Measurements from ENCODE around the gene SETX.

SETX gene

DNA sequence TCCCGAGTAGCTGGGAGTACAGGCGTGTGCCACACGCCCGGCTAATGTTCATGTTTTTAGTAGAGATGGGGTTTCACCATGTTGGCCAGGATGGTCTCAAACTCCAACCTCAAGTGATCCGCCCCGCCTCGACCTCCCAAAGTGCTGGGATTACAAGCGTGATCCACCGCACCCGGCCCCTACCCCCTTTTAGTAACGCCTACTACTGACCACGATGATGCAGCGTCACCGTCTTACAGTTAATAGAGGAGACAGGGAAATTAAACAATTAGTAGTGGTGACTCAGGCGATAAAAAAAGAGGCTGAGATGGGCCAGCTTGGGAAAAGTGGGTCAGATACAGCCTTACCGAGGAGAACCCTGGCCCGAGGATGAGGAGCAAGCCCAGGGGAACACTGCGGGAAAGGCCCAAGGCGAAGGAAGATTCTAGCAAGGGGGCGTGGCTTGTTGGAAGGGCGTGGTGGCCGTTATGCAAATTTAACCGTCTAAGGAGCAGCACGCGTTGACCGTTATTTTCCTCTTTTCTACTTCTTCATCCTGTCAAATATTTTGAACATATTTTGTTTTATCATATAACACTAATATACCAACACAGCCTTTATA, 1.6 kb upstream of the SETX start:
- no peak for DNase-seq (ENCODE audit: extremely low spot score, insufficient read length, low read depth)

GRCh38 chr9:132351404-132352045, 3.3 kb downstream of the SETX start:
- FAIRE-seq (peak; percentile 33), DNase-seq (ENCODE audit: extremely low spot score, insufficient read length, low read depth) (no peak)

More for the DNA sequence above, 1.6 kb upstream of the SETX start:
- no peak for FAIRE-seq

GRCh38 chr9:132350861-132351315, 3.9 kb downstream of the SETX start:
- DNase-seq (ENCODE audit: extremely low spot score, insufficient read length, low read depth), result peak; percentile 12
- FAIRE-seq, result peak; percentile 80

GRCh38 chr9:132348676-132349075, 6.1 kb downstream of the SETX start:
- DNase-seq (ENCODE audit: extremely low spot score, insufficient read length, low read depth) (no peak), FAIRE-seq (no peak)

- FAIRE-seq (no peak), DNase-seq (ENCODE audit: extremely low spot score, insufficient read length, low read depth) (no peak)
Observed at GRCh38 chr9:132346177-132346576, 8.6 kb downstream of the SETX start.

DNA sequence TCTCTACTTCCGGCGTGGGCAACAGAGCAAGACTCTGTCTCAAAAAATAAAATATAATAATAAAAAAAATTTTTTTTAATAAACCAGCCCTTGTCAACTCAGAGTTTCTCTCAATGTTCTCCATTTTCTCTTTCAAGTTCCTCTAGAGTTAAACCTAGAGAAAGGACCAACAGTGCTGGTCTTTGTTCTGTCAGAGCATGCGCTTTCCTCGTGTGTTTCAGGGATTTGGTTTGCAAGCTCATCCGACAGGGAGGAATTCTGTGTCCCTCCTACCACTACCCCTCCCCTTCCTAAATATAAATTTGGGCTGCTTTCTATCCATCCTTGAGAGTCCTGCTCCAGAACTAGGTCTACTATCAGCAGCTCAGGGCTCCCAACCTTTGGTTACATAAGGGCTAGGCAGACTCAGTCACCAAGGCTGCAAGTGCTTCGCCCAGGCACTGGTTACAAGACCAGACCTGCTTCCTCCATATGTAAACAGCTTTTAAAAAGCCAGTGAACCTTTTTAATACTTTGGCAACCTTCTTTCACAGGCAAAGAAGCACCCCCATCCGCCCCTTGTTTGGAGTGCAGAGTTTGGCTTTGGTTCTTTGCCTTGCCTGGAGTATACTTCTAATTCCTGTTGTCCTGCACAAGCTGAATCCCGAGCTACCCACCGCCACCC, 13.5 kb downstream of the SETX start:
- FAIRE-seq (no peak), DNase-seq (ENCODE audit: extremely low spot score, insufficient read length, low read depth) (no peak)

DNA sequence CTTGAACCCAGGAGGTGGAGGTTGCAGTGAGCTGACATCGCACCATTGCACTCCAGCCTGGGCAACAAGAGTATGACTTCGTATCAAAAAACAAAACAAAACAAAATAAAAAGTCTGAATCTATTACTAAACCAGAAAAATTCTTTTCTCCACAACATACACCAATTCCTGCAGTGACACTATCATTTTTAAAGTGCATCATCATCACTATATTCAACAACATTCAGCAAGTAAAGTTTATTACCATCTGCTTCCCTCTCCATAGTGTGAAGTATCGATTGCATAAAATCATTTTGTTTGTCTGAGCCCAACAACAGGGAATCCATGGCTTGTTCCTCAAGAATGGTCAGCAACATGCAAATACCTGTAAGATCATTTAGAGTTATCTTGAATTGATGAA, 20.4 kb downstream of the SETX start:
- no peak for FAIRE-seq
- DNase-seq (ENCODE audit: extremely low spot score, insufficient read length, low read depth), result no peak

- FAIRE-seq, result no peak
- no peak for DNase-seq (ENCODE audit: extremely low spot score, insufficient read length, low read depth)
Observed at GRCh38 chr9:132333556-132333955, 21.2 kb downstream of the SETX start.

GRCh38 chr9:132328580-132328979, 26.2 kb downstream of the SETX start:
- DNase-seq (ENCODE audit: extremely low spot score, insufficient read length, low read depth) (no peak), FAIRE-seq (no peak)

DNA sequence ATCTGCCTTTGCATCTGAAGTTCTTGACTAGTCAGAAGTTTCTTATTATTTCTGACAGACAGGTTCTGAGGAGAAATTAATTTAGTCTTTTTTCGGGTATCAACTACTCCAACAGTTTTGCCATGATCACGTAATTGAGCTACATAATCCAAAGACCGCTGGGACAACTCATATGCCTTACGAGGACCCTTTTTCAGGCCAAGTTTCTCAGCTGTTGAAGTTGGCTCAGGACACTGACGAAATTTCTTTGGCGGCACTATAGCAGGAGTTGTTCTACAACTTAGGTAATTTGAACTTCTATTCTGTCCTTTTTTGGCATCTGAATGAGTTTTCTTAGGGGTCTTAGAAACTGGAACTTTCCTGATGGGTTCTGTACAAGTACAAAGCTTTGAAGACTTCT, 27.2 kb downstream of the SETX start:
- FAIRE-seq (no peak), DNase-seq (ENCODE audit: extremely low spot score, insufficient read length, low read depth) (no peak)

GRCh38 chr9:132324425-132324824, 30.4 kb downstream of the SETX start:
- FAIRE-seq (no peak), DNase-seq (ENCODE audit: extremely low spot score, insufficient read length, low read depth) (no peak)

DNA sequence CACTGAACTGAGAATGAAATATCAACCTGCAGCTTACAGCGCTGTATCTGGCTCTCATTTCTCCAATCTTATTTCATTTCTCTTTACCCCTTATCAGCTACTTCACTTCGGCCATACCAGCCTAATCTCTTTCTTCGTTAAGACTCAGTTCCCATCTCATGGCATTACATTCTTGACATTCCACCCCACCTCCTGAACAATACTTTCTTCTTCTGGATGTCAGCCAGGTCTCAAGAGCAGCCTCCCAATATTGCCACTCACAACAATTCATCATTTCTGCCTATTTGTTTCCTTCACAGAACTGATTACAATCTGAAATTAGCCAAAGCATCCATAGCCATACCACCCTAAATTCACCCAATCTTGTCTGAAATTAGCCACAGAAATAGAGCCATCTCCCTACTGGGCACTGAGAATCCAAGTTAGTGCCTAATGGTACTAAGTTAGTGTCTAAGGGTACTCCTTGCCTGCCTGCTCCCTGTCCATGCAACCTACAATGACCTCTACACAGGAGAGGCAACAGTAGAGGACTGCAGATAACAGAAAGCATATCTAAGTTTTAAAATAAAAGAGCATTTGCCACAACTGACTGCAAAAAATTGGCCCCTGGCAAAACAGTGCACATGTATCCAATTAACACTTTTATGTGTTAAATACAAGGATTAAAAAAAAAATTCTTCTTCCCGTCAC, 35.2 kb downstream of the SETX start:
- FAIRE-seq (no peak), DNase-seq (ENCODE audit: extremely low spot score, insufficient read length, low read depth) (no peak)

GRCh38 chr9:132312873-132313272, 41.9 kb downstream of the SETX start:
- DNase-seq (ENCODE audit: extremely low spot score, insufficient read length, low read depth) (no peak), FAIRE-seq (no peak)

DNA sequence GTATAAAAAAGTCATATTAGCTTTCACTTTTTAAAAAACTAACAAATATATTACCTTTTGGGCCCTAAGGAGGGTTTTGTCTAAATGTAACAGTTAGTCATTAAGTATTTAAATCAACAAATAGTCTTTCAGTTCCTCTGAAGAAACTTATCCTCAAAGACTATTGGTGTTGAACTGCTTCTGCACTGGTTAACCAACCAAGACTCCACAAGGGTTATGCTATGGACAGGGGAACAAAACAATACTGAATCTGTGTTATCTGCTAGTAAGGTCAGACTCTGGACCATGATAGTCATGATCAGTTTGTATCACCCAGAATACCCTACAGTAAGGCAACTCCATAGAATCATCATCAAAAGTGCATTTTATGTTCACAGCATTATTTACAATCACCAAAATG, 42.4 kb downstream of the SETX start:
- DNase-seq (ENCODE audit: extremely low spot score, insufficient read length, low read depth), result no peak
- no peak for FAIRE-seq

- no peak for DNase-seq (ENCODE audit: extremely low spot score, insufficient read length, low read depth)
- FAIRE-seq, result no peak
Observed at GRCh38 chr9:132311978-132312377, 42.8 kb downstream of the SETX start.

- no peak for FAIRE-seq
- DNase-seq (ENCODE audit: extremely low spot score, insufficient read length, low read depth), result no peak
Observed at GRCh38 chr9:132309056-132309455, 45.7 kb downstream of the SETX start.

- FAIRE-seq (no peak), DNase-seq (ENCODE audit: extremely low spot score, insufficient read length, low read depth) (no peak)
Observed at GRCh38 chr9:132301521-132301920, 53.3 kb downstream of the SETX start.

DNA sequence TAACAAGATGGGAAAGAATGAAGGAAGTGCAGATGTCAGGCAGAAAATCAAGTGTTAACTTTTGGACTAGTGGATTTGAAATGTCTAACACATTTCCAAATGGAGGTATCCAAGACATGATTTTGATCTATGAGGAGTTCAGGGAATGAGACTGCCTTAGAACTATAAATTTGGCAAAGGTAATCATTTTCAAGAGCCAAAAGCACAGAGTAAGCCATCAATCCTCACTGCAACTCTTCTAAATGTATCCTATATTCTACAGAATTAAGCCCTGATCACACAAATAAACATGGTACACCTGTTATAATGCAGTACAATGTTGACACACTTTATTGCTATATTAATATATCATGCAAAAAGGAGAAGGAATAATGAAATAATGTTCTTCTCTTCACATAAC, 55.6 kb downstream of the SETX start:
- FAIRE-seq (no peak), DNase-seq (ENCODE audit: extremely low spot score, insufficient read length, low read depth) (no peak)

DNA sequence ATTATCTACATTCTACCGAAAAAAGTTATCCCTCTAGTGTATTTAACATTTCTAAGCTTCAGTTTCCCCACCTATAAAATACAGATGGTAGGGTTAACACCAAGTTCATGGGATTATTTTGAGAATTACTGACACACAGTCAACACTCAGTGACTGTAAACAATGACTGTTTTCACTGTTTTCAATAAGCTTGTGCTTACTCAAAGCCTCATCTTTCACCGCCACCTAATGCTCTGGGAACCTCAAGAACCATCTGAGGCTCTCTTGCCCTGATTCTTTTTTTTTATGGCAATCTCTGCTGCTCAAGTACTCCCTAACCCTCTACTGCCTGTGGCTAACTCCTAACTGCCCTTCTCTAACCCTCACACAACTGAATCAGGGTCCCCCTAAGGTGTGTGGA, 59.6 kb downstream of the SETX start:
- DNase-seq (ENCODE audit: extremely low spot score, insufficient read length, low read depth), result no peak
- no peak for FAIRE-seq

DNA sequence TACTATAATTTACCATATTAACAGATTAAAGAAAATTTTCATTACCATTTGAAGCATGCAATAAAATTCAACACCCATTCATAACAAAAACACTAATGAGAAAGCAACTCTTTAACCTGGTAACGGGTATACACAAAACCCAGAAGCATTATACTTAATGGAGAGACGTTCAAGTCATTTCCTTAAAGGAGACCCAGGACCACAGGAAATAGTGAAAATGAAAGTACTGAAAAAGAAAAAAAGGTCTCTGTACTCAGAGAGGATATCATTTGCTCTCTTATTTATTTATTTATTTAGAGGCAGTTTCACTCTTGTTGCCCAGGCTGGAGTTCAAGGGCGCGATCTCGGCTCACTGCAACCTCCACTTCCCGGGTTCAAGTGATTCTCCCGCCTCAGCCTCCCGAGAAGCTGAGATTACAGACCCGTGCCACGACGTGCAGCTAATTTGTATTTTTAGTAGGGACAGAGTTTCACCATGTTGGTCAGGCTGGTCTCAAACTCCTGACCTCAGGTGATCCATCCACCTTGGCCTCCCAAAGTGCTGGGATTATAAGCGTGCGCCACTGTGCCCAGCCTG, 61.6 kb downstream of the SETX start:
- DNase-seq (ENCODE audit: extremely low spot score, insufficient read length, low read depth), result no peak
- FAIRE-seq, result no peak

DNA sequence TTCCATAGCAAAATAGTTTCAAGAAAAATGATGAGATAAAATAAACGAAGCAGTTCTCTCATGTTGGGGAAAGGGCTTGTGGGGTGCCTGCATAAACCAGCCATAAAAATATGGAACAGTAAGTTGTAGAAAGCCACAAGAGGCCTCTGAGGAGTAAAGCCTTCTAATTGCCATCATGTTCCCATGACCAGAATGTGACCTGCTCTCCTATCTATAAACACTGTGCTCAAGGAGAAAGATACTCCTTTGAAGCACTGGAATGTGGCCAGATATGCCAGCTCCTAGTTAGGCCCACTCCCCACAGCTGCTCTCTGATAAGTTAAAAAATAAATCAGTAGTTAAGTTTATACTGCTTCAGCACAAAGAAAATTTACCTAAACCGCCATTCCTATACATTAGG, 65.8 kb downstream of the SETX start:
- FAIRE-seq (no peak), DNase-seq (ENCODE audit: extremely low spot score, insufficient read length, low read depth) (no peak)

Data from GM18507 (cell line).